NOMO-1 (cell line): Measurements from ENCODE around the gene PRKCE.

Source experiments
- DNase-seq, 2 experiments: peaks; one replicate each; lab custom pipeline; 2025; ENCODE audit not compliant: unreplicated experiment in 2 of 2; lab: John Stamatoyannopoulos, UW

PRKCE gene

GRCh38 chr2:45748239-45748638 lies 96.8 kb downstream of the PRKCE start:
- DNase-seq = no peak

DNA sequence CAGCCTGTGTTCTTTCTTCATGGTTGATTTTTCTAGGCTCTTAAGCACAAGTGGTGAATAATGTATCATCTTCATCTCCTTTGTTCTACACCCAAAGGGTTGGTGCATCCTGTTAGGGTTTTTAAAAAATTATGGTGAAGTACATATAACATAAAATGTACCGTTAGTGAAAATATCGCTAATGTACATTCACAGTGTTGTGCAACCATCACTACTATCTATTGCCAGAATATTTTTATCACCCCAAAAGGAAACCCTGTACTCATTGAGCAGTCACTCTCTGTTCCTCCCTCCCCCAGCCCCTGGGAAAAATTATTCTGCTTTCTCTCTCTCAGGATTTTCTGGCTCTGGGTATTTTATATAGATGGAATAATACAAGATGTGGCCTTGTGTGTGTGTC lies 98.5 kb downstream of the PRKCE start:
- DNase-seq = peak in 1 of 2 experiments; percentile 17

GRCh38 chr2:45750484-45750883 lies 99.0 kb downstream of the PRKCE start:
- DNase-seq = no peak

DNA sequence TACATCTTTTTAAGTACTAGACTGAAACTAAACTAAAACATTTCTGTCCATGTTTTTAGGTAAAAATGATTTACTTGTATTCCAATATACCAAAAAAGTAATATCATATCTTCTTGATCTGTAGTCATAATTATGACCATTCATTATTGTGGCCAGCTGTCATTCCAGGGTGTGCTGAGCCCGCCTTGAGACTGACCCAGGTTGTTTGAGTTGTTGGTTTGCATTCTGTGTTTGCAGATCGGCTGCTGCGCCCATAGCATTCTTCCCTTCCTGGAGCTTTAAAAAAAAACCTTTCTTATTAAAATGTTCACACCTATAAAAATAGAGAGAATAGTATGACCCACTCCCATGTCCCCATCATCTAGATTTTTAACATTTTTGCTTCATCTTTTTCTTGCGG lies 101.9 kb downstream of the PRKCE start:
- no peak for DNase-seq

- DNase-seq = no peak
These were observed 102.9 kb downstream of the PRKCE start for GRCh38 chr2:45754131-45755010.

DNA sequence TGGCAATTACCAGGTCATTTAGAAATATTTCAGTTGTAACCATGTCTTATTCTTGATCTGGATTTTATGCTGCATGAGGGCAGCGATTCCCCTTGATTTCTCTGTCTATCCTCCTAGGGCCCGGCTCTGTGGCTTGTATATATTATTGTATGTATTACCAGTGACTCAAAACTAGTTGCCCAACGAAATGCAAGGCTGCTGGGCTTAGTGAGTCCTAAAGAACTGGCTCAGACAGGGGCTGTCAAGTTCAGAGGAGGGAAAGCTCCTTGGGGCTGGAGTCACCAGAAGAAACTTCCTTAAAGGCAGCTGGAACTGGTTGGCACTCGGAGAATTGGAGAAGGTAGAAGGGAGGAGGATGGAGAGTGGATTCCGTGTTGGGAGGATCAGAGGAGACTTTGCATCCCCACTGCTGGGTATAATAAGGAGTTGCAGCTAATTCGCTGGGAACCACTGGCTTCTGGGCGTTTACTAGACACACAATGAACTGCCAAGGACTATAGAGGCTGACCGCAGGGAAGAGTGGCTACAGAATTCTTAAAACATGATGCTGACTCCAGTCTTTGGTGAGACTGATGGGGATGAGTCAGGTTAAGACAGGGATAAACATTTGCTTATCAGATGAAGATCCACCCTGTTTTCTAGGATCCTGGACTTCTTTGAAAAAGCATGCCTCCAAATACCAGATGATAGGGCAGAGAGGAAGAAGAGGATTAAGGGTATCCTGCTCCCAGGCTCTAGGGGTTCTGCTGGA lies 104.3 kb downstream of the PRKCE start:
- no peak for DNase-seq

DNA sequence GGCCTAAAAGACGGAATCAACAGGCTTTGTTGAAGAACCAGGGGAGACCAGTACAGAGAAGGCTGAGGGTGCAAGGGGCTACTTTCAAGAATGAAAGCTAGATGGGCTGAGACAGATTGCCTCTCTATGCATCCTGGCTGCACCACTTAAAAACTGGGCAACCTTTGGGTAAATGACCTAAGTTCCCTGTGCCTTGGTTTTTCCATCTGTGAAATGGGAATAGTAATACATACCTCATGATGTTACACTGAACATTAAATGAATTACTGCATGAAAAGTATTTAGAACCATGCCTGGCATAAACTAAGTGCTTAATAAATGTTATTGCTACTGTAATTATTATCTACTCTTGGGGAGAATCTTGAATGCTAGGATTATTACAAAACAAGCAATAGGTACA lies 106.5 kb downstream of the PRKCE start:
- DNase-seq = no peak

- DNase-seq = no peak
These were observed 107.9 kb downstream of the PRKCE start for GRCh38 chr2:45759310-45759851.

GRCh38 chr2:45761635-45762034 lies 110.2 kb downstream of the PRKCE start:
- DNase-seq = no peak

- DNase-seq = no peak
These were observed 111.8 kb downstream of the PRKCE start for GRCh38 chr2:45763255-45763654.

DNA sequence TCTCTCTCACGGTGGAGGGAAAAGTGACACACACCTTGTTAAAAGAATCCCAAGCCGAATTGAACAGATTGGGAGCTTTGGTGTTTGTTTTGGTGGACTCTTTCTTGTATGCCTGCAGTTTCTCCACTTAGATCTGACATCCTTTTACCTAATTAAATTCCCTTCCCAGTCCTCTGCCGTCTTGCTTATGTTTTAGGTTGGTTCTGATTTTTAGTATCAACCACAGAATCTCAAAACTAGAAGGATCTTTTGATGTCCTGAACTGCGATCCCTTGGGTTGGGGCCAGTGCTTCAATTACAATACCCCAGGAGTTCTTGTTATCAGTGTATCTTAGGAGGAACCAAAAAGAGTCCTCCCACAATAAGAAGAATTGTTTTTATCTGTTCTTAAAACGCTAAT lies 112.3 kb downstream of the PRKCE start:
- no peak for DNase-seq

DNA sequence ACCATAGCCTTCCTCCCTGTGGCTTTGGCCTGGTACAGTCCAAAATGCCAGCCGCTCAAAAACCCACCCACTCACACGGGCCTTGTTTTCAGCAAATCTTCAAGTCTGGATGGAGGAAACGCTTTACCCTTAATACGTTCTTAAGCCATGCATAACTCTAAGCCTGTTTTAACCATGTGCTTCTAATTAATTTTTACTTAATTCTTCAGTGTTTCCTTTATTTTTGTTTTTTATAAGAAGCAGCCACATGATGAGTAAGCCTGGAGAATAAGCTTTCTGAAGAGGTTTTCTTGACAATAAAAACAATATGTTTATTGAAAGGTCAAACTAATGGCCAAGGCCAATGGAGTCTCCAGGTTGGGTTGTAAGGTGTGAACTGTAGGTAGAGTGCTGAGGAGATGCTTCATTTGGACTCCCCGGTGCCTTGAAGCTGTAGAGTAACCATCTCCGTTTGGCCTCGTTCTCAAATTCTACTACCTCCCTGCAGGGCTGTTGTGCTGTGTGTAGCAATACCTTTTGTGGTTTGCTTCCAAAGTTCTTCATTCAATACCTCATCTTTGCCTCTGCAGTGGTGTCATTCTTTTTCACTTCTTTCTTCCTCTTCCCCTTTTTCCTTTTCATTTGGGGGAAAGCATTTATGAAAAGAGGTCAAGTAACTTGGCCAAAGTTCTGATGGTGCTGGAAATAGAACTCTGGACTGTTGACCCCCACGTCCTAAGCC lies 113.7 kb downstream of the PRKCE start:
- DNase-seq = peak; percentile 65 to 94

GRCh38 chr2:45765728-45766254 lies 114.3 kb downstream of the PRKCE start:
- peak; percentile 31 for DNase-seq

- DNase-seq = no peak
These were observed 116.7 kb downstream of the PRKCE start for GRCh38 chr2:45768208-45768607.

- no peak for DNase-seq
These were observed 117.6 kb downstream of the PRKCE start for GRCh38 chr2:45769056-45769455.

DNA sequence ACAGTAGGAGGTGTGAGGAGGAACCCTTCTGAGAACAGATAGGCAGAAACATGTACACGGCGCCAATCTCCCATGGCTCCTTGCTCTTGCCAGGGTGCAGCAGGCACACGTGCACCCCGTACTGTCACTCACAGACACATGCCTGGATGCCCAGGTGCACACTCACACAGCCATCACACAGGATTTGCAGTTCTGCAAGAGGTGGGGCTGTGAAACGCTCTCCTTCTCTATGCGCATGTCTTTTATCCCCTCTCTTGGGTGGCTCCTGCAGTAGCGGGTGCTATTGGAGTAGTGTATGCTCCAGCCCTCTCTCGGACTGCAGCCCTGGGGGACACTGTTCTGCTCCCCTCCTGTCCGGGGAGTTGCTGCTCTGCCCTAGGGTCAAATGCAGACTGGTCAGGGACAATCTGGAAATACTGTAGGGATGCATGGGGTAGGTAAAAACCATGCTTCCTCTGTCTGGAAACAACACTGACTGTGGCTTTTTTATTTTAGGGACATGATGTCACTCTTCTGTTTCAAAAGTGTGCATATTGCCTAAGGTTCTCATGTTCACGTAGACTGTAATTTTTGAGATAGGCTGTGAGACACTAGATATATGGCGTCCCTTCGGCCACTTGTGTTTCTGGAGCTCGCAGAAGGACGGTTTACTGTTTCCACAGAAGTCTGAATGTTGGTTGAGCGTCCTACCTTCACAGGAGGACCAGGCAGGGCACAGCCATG lies 118.5 kb downstream of the PRKCE start:
- DNase-seq = peak in 1 of 2 experiments; percentile 16

- no peak for DNase-seq
These were observed 119.3 kb downstream of the PRKCE start for GRCh38 chr2:45770811-45771210.

DNA sequence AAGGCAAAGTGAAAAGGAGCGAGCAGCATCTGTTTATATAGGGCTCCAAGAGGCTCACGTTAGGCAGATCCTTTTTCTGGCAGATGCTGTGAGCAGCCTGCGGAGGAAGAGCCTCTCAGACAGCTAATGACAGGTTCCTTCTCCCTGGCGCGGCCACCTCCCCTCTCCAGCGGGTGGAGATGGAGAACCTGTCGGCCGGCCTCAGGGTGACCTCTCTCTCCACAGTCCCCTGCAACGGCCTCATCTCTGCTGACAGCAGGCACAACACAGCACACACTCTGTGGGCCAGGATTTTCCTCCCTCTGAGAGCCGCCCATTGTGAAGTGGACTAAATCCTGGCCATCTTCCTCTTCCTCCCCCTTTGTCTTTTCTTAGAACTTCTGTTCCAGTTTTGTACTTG lies 119.8 kb downstream of the PRKCE start:
- peak; percentile 67 to 81 for DNase-seq

GRCh38 chr2:45772038-45772437 lies 120.6 kb downstream of the PRKCE start:
- DNase-seq = no peak

- DNase-seq = no peak
These were observed 122.4 kb downstream of the PRKCE start for GRCh38 chr2:45773909-45774308.
